GM19023 (cell line): ENCODE data around the gene SRCIN1.
"Not testable (repeated sequence)": the region's sequence is repeated elsewhere in the genome, so short reads cannot be mapped to it uniquely, and the experiment has no call there.

Experiments used
- ATAC-seq: cut with Tn5 transposase; IDR thresholded peaks from one replicate; pipeline ENCODE4 v1.9.1; 2021; ENCODE audit warnings: mild to moderate bottlenecking, moderate library complexity; ENCODE audit not compliant: unreplicated experiment

The SRCIN1 gene

DNA sequence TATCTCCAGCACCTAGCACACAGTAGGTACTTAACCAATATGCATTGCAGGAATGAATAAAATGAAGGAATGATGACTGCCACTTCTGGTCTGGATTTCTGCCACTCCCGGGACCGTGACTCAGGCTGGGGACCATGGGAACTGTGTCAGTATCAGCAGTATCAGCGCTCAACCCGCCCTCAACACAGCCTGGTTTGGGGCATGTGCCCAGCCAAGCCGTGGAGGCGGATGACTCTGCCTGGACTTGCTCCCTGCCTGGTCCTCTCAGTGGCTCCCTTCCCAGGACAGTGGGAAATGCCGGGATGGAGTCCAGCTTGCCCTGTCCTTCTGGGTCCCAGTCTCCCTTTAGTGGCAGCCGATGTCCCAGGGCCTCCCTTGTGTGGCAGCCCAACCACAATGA is 55.1 kb downstream of the SRCIN1 start:
- no peak for ATAC-seq

DNA sequence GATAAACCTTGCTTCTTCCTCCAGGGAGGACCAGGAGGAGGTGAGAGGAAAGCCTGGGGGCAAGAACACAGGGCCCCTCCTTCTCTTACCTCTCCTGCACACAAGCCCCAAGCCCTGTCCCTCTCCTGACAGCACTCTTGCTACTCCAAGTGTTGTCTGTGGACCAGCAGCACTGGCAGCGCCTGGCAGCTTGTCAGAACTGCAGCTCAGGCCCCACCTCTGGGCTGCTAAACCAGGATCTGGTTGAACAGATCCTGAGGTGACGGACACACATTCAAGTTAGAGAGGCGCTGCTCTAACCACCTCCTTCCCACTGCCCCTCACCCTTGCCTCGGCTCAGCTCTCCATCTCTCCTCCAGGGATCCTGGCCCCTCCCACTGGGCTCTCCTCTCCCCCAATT is 56.5 kb downstream of the SRCIN1 start:
- no peak for ATAC-seq

DNA sequence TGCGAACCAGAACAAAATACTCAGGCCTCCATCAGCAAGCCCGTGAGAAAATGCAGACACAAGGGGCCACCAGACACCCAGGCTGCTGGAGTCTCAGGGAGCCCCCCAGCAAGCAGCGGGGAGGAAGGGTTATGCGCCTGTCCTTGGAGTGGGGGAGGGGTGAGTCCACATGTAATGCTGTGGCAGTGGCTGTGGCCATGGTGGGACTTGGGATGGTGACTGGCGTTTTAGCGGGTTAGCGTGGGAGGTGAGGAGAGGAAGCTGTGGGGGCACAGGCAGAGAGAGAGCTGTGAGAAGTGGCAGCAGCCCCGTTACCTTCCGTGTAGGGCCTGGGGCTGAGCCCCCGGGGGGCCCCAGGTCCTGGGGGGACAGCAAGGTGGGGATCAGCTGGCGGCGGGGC is 58.3 kb downstream of the SRCIN1 start:
- no peak for ATAC-seq

DNA sequence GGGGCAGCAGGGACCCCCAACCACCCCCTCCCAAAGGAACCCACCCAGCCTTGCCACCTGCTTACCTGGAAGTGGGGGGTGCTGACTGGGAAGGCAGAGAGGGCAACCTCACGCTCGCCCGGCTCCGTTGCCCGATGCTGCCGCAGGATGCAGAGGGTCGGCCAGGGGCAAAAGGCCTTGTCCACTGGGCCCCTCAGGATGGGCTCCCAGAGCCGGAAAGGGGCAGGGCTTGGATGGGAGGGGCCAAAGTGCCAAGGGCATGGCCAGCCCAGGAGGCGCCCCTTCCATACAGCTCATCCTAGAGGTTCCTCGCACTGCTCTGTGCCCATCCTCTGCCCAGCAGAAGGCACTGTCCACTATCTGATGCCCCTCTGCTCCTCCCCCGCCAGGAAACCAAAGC is 59.4 kb downstream of the SRCIN1 start:
- ATAC-seq: no peak

DNA sequence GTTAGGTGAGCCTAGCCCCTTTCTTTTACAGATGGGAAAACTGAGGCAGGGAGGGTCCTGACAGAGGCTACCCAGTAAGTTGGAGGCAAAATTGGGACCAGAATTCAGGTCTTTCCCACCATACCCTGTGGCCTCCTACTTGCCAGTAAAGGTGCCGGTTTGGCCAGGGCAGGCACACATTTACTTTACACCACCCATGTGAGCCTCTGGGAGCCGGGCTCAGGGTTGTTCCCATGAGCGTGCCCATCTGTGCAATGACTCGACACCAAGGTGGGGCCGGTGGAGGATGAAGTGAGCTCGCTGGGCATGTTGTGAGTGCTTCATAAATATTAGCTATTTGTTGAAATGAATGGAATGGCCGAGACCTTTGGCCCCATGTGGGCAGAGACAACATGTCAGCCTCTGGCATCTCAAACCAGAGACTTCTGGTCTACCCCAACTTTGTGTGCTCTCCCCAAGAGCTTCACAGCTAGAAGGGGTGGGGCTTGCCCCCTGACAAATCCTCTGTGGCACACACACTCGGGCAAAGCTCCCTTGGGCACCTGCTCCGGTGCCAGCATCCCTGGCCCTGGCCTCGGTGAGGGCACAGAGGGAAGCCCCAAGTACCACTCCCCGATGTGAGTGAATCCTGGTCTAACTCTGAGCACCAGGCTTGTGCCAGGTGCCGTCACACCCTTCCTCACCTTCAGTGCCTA is 60.1 kb downstream of the SRCIN1 start:
- no peak for ATAC-seq

DNA sequence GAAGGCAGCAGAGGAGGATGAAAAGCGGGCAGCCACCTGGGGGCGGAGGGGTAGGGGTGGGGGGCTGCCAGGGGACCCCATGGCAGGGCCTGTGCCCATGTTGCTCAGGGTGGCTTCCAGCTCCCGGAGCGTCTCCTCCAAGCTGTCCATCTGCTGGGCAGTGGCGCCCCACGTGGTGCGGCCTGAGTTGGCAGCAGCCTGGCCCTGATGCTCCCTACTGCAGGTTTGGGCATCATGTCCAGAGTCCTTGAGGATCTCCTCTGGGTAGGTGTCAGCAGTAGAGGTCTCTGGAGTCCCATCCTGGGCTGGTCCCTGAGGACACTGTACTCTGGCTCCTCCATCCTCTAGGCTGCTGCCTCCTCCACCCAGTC is 60.9 kb downstream of the SRCIN1 start:
- no peak for ATAC-seq

DNA sequence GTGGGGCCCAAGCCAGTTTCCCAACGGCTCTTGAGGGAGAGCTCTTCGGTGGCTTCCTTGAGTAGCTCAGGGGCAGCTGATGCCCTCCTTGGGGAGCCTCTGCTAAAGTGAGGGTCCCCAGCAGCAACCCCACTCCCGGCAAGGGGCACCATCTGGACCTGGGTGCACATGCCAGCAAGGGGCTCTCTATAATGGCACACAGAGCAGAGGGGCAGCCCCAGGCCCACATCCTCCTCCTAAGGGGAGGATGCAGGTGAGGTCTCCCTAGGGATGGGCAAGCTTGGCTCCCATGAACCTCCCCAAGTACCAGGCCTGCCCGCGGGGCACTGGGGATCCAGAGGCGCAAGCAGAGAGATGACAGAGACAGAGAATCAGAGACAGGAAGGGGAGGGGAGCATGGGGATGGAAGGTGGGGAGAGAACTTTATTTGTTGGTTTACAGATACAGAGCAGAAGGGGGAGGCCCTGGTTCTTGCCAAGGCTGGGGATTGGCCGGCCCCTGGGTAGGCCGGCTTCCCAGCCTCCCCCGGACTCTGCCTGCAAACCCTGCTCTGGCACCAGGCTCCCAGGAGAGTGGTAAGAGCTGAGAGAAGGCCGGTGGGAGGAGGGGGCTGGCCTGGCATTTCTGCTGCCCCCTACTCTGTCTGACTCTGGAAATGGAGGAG is 61.4 kb downstream of the SRCIN1 start:
- ATAC-seq: no peak

DNA sequence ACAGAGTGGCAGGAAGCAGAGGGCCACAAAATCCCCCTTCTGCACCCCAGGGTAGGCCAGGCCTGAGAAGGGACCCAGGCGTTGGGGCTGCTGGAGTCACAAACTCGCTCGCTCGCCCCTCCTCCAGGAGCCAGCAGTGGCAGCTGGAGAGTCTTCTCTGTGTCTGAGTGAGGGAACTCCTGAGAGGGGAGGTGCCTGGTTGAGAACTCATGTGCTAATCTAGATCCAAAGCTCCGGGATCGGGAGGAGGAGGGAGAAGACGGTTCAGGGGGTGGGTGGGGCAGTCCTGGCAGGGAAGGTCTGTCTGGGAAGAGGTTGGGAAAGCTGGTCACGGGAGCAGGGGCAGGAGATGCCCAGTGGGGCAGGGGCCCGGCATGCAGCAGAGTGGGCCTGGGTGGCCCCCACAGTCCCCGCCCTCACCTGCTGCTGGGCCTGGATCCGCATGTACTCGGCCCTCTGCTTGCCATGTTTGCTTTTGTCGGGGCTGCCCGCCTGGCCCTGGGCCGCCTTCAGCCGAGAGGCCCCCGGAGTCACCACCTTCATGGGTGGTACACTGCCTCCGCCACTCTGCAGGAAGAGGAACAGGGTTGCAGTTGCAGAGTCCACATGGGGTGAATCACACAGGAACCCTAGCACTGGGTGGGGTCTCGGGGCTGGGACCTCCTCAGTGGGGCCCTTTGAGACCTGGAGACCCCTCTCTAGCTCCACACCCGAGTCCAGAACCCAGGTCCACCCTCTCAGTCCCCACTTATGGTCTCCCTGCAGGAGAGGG is 62.2 kb downstream of the SRCIN1 start:
- ATAC-seq: no peak

DNA sequence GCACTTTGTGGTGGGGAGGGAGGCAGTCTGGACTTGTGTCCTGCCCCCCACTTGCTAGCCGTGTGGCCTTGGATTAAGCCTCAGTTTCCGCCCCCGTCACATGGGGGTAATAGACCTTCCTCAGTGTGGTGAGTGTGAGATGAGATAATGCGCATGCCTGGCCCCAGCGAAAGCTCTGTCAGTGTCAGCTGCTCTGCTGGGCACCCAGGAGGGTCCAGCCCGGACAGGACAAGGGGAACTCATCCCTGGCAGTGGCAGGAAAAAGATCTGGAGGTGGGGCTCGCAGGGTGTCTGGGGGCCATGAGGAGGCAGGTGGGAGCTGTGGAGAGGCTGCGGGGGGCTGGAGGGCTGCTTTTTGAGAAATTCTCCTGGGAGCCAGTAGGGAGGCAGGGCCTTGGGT is 63.5 kb downstream of the SRCIN1 start:
- no peak for ATAC-seq

DNA sequence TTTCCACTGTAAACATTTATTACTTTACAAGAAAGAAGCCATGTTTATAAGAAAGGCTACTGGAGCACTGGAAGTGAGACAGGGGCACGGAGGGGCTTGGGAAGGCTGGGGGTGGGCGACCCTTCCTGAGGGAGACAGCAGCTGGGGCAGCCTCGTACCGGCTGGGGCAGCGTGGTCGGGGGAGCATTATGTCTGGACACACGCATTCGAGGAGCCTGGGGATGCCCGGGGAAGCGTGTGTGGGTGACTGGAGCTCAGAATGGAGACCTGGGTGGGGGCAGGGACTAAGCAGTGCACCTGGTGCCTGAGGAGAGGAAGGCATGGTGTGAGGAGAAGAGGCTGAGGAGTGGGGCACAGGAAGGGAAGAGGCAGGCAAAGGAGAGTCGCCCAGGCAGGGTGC is 64.5 kb downstream of the SRCIN1 start:
- no peak for ATAC-seq

DNA sequence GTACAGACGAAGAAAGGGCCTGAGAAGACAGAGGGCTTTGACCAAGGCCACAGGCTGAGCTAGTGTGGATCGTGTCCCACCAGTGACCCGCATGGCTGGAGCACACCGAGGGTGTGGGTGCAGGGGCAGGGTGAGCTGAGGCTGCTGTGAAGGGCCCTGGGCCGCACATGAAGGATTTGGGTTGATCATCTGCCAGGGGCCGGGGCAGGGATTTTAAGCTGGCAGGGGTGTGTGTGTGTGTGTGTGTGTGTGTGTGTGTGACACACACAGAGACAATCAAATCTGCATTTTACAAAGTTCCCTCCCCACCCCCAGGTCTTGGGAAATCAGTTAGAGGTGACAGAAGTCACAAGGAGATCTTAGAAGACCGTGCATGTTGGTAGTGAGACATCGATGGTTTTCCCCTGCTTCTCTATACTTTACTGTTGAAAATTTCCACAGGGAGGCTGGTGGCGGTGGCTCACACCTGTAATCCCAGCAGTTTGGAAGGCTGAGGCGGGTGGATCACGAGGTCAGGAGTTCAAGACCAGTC is 65.2 kb downstream of the SRCIN1 start:
- ATAC-seq: no peak

DNA sequence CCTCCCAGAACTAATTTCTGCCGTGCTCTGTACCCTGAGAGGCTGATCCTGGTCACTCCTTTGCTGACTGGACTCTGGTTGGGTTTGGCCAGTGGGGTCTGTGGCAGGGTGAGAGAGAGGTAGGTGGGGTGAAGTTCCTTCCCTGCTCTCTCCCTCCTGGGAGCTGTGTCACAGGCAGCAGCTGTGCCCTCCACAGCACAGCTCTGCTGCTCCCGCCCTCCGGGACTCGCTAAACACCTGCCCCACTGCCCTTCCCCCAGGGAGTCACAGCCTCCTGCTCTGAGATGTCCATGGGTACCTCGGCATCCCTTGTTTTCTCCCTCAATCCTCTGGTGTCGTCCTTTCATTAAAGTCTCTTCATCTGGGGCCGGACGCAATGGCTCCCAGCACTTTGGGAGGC is 66.4 kb downstream of the SRCIN1 start:
- ATAC-seq: no peak

DNA sequence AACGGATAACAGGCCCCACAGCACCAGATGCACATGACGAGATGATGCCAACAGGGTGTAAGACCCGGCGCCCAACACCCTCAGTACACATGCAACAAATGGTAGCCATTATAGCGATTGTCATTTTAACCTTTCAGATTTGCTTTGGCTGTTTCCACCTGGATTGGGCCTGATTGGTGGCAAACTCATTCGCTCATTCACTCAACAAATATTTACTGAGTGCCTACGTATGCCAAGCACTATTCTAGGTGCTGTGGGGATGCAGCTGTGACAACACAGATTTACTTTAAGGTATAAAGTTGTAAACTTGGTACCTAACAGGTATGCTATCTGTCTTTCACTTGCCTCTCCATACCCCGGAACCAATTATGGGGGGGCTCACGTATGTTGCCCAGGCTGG is 66.8 kb downstream of the SRCIN1 start:
- no peak for ATAC-seq

DNA sequence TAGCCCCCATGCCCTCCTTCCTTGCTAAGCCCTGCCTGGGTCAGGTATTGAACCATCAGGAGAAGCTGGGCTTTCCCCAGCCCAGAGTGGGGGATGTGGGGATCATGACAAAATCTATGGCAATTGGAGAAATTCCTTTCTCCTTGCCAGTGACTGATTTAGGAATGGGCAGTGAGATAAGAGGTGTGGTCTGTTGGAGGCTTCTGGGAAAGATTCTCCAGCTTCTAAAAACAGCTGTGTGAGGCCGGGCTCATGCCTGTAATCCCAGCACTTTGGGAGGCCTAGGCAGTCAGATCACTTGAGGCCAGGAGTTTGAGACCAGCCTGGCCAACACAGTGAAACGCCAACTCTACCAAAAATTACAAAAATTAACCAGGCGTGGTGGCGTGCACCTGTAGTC is 69.1 kb downstream of the SRCIN1 start:
- no peak for ATAC-seq

DNA sequence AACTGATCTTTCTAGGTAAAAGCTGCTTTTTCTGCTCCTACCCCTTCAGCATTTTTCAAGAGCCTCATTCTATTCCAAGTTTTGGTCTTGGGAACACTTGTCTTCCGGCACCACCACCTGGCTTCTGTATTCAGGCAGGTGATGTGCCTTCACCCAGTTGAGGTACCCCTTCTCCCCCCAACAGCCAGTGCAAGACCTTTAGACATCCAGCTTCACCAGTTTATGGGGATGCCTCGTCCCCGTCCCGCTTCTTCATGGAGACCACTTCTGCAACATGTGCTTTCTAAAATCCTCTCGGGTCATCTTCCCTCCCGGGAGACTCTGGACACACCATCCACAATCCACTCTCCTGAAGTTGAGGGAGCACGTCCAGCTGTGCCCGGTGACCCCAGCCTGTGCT is 69.9 kb downstream of the SRCIN1 start:
- ATAC-seq: no peak

DNA sequence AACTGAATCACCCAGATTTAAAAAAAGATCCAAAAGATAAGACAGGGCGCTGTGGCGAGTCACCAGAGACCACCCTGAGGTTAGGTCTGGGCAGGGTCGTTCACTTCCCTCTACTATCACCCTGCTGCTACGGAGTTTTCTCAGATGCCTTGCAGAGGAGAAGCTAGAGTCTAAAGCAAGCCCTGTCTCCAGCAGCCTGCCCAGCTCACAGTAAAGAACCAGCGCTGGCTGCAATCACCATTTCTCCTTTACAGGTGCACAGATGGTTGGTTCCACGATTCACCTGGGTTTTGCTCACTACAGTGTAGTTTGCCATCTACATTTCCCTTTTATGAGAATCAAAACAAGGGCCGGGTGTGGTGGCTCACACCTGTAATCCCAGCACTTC is 71.3 kb downstream of the SRCIN1 start:
- no peak for ATAC-seq

DNA sequence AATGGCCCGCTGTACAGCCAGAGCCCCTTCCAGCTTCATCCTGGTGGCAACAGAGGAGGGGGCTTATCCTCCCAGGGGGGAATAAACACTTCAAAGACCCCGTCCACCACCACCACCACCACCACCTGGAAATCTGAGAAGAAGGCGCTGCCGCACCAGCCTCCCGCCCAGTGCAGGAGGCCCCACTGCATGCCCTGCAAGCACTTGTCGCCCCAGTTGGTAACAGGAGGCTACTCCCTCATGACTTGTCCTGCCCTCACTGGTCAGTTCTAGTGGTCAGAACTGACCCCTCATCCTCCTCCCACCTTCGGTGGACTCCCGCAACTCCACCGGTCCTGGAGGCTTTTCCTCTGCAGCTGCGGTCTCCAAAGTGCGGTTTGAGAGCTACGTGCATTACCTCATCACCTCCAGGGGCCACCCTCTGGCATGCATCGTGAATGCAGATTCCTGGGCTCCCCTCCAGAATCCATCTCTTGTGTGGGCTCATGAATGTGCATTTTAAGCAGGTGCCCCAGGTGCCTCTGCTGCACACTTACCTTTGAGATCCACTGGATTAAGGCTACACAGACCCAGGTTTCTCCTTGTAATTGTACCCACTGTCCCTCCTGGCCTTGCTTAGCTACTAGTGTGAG is 71.8 kb downstream of the SRCIN1 start:
- ATAC-seq: no peak

DNA sequence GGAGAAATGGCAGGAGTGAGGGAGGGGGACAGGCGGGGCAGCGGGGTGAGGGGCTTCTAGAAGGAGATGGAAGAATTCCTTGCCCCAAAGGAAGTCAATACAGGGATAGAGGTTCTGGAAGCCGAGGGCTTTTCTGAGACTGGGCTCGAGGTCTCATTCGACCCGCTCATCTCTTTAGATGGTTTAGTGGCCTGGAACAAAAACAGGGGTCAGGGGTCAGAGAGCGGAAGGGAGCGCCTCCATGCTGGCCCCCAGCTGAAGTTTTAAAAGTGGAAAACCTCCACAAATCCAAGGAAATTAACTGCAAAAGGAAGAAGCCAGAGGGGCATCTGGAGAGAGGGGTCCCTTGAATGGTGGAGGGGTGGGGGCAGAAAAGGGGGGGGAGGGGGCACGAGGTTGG is 72.5 kb downstream of the SRCIN1 start:
- ATAC-seq: no peak

DNA sequence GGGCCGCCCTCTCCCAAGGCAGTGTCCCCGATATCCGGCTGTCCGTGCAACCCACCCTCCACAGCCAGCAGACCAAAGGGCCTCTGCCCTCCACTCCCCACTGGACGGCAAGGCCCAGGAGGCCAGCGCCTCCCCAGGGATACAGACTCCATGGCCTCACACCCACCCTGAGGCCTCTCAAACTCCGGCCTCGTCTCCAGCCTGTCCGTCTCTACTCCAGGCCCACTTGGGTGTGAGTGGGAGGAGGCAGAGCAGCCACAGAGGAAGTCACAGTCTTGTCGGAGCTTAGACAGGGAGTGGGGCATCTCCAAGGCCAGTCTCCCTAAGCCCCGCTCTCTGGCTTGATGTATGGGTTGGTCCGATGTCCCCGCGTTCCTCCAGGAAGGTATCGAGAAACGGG is 73.3 kb downstream of the SRCIN1 start:
- ATAC-seq: no peak

DNA sequence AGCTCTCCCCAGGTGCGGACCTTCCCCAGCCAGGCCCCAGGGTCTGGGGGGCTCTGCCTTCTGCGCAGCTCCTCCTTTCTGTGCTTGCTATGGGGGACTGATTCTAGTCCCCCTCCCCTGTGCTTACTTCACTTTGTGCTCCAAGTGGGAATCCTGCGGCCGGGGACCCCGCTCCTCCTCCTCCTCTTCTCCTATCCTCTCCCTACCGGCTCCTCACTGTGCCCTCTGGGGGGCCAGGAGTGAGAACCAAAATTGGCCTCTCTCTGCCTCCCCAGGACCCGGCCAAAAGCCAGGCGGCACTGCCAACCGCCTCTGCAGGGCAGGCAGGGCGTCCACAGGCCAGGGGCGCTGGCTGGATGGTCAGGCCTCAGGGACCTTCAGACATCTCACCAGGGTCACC is 74.0 kb downstream of the SRCIN1 start:
- not testable (repeated sequence) for ATAC-seq

DNA sequence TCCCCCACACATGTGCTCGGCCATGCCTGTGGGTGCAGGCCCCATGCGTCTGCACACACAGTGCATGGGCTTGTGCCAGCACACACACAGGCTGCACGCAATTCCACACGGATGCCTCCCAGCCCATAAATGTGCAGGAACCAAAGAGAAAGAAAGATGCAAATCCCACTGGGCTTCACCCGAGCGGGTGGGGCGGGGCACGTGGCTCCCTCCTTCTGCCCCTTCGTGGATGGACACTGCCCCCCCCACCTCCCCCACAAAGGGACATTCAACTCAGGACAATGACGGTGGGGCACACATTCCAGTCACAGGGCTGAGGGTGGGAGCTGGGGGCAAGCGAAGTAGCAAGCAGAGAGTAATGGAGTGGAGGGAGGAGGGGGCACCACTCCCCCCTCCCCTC is 74.9 kb downstream of the SRCIN1 start:
- ATAC-seq: not testable (repeated sequence)

DNA sequence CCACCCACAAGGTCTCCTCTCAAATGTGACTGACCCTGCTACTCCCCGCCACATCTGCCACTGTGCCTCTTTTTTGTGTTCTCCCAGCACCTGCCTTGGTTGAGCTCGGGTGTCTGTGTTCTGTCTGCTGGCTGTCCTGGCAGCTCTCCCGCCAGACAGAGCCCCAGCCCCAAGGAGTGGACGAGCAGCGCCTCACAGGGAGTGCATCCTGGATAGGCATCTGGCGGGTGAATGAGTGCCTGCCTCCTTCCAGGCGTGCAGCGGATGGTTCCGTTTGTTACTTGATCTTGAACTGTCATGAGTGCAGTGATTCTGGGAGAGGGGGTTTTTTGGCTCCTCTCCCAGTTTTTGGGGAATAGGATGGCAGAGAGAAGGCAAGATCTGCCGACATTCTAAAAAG is 77.6 kb downstream of the SRCIN1 start:
- ATAC-seq: not testable (repeated sequence)
